Measurements from ENCODE around the gene C1orf87. TPM values are rescaled to one million over a fixed set of nuclear protein-coding genes. Genes with fewer than 3 reads are reported as not detected.

The C1orf87 gene
- total and polyA plus RNA-seq, 4 donors: not detected

GRCh38 chr1:60041783-60042182 is 31.8 kb downstream of the C1orf87 start:
- Histone ChIP-seq H3K4me1 (ENCODE audit: control insufficient read depth in 4 of 4, insufficient read depth in 4 of 4, low read length in 3 of 4) (no peaks in the 10 kb centered on the region), H3K27ac (ENCODE audit: low read depth in 1 of 2, low read length in 2 of 2) (no peak overlapping the region), H3K9me3 (ENCODE audit: control insufficient read depth in 4 of 4, low read length in 3 of 4) (no peaks in the 10 kb centered on the region), H3K27me3 (ENCODE audit: control insufficient read depth in 4 of 4, insufficient read depth in 4 of 4, low read length in 3 of 4) (no peaks in the 10 kb centered on the region), H3K9ac (ENCODE audit: low read depth in 1 of 2, low read length in 2 of 2) (no peak overlapping the region), H3K4me3 (ENCODE audit: low read depth in 1 of 3, low read length in 3 of 3) (no peak overlapping the region), H3K36me3 (ENCODE audit: control insufficient read depth in 4 of 4, insufficient read depth in 3 of 4, low read depth in 1 of 4, low read length in 3 of 4) (no peaks in the 10 kb centered on the region)
- TF ChIP-seq FOXA2 (IDR thresholded peaks at IDR 0.05) (no peak), REST (IDR thresholded peaks at IDR 0.05) (no peak), HNF4G (IDR thresholded peaks at IDR 0.05) (no peak), EGR1 (IDR thresholded peaks at IDR 0.05; ENCODE audit: low read depth in 2 of 2) (no peak), TAF1 (conservative IDR thresholded peaks at IDR 0.05) (no peak), SP1 (IDR thresholded peaks at IDR 0.05) (no peak)
- 61% methylated on average over 2 of the region's 2 CpGs for WGBS
- DNase-seq (ENCODE audit: low spot score): no peak

- Histone ChIP-seq H3K4me3 (ENCODE audit: low read depth in 1 of 3, low read length in 3 of 3) (no peak overlapping the region), H3K27me3 (ENCODE audit: control insufficient read depth in 4 of 4, insufficient read depth in 4 of 4, low read length in 3 of 4) (no peaks in the 10 kb centered on the region), H3K36me3 (ENCODE audit: control insufficient read depth in 4 of 4, insufficient read depth in 3 of 4, low read depth in 1 of 4, low read length in 3 of 4) (no peaks in the 10 kb centered on the region), H3K9ac (ENCODE audit: low read depth in 1 of 2, low read length in 2 of 2) (no peak overlapping the region), H3K27ac (ENCODE audit: low read depth in 1 of 2, low read length in 2 of 2) (no peak overlapping the region), H3K9me3 (ENCODE audit: control insufficient read depth in 4 of 4, low read length in 3 of 4) (no peaks in the 10 kb centered on the region), H3K4me1 (ENCODE audit: control insufficient read depth in 4 of 4, insufficient read depth in 4 of 4, low read length in 3 of 4) (no peaks in the 10 kb centered on the region)
- TF ChIP-seq TAF1 (conservative IDR thresholded peaks at IDR 0.05) (no peak), NR2F2 (IDR thresholded peaks at IDR 0.05) (no peak), REST (IDR thresholded peaks at IDR 0.05) (no peak), YY1 (IDR thresholded peaks at IDR 0.05) (no peak), FOXA1 (IDR thresholded peaks at IDR 0.05) (no peak), GABPA (IDR thresholded peaks at IDR 0.05 in 1 of 2, conservative IDR thresholded peaks at IDR 0.05 in 1 of 2) (no peak), RAD21 (IDR thresholded peaks at IDR 0.05) (no peak), EGR1 (IDR thresholded peaks at IDR 0.05; ENCODE audit: low read depth in 2 of 2) (no peak), CTCF (IDR thresholded peaks at IDR 0.05; ENCODE audit: low read depth, low read length, missing input control) (no peak), RXRA (IDR thresholded peaks at IDR 0.05) (no peak), JUND (IDR thresholded peaks at IDR 0.05) (no peak), HNF4G (IDR thresholded peaks at IDR 0.05) (no peak), ATF3 (IDR thresholded peaks at IDR 0.05) (no peak), ZBTB33 (IDR thresholded peaks at IDR 0.05) (no peak), SP1 (IDR thresholded peaks at IDR 0.05) (no peak), FOXA2 (IDR thresholded peaks at IDR 0.05) (no peak), HNF4A (conservative IDR thresholded peaks at IDR 0.05) (no peak), MAX (IDR thresholded peaks at IDR 0.05) (no peak)
- no peak for DNase-seq (ENCODE audit: low spot score)
- WGBS: 97% methylated on average over 1 of the region's 1 CpG
These were observed 35.9 kb downstream of the C1orf87 start for GRCh38 chr1:60037669-60038068.
